GM12875 (cell line): ENCODE data around the gene IQGAP3.
A peak's percentile ranks its signal among the peaks of the same experiment; 100 is the strongest.

ENCODE experiments used
- H3K4me3 ChIP-seq: one replicate; pipeline ENCODE4 v1.5.1; 2011; ENCODE audit warnings: low read depth, low read length, control low read depth
- CTCF ChIP-seq: IDR thresholded peaks from 2 replicates; pipeline ENCODE4 v1.5.1; 2011; ENCODE audit warnings: low read depth, mild to moderate bottlenecking, control low read depth, inconsistent platforms, low read length, moderate library complexity, borderline replicate concordance; ENCODE audit not compliant: insufficient read depth

The IQGAP3 gene

GRCh38 chr1:156581661-156582387 is 9.5 kb upstream of the IQGAP3 start:
- TF ChIP-seq CTCF = no peak
- H3K4me3 ChIP-seq = peak overlapping the region; percentile 45

- no peak for TF ChIP-seq CTCF
- H3K4me3 ChIP-seq = no peak within 1 kb of the TSS
Observed at GRCh38 chr1:156579472-156579871, 7.1 kb upstream of the IQGAP3 start, which contains the start of gene TTC24. TTC24 (plus strand) TSS chr1:156579723; CDS start chr1:156581365, 1,642 bp downstream.

DNA sequence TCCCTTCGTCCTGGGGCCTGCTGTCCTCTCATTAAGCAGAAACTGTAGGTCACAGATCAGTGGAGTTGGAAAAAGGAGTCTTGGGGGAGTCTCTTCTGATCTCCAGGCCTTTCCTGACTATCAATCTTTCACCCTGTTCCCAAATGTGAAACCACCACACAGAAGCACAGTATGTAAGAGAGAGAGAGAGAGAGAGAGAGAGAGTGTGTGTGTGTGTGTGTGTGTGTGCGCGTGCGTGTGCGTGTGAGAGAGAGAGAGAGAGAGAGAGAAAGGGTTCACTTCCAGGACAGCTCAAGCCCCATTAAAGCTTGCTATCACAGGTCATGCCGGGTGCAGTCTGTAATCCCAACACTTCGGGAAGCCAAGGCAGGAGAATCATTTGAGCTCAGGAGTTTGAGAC is 5.7 kb upstream of the IQGAP3 start:
- TF ChIP-seq CTCF = no peak
- H3K4me3 ChIP-seq = no peak overlapping the region

GRCh38 chr1:156577550-156577949 is 5.2 kb upstream of the IQGAP3 start:
- no peak overlapping the region for H3K4me3 ChIP-seq
- no peak for TF ChIP-seq CTCF

DNA sequence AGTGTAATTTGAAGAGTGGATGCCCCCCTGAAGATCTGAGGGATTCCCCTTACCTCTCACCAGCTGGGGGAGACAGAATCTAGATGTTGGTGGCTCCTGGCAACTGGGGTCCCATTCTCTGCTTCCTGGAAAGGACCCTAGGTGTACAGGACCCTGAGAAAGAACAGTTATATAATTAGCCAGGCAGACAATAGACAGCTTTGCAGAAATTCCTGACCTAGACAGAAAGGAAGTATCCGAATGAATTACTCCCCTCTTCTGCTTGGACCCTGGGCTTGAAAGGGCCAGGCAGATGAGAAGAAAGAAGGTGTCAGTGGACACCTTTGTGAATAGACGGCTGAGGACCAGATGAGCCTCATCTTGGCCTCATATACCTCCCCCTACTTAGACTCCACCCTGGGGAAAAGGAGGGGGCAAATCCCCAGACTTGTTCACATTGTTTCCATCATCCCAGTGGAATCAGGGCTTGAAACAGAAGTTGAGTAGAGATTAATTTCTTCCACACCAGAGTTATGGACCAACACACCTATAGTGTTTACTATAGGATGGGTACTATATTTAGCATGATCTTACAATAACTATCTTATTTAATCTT is 1.8 kb upstream of the IQGAP3 start:
- TF ChIP-seq CTCF = no peak
- H3K4me3 ChIP-seq = no peak overlapping the region

GRCh38 chr1:156572663-156573018 is 276 bp upstream of the IQGAP3 start:
- TF ChIP-seq CTCF = no peak
- H3K4me3 ChIP-seq = peak overlapping the region; percentile 77

- no peak for TF ChIP-seq CTCF
- peak overlapping the region; percentile 77 for H3K4me3 ChIP-seq
Observed at GRCh38 chr1:156571261-156571852, 1.0 kb downstream of the IQGAP3 start.
